Measurements from ENCODE around the gene C17orf107. TPM values are rescaled to one million over a fixed set of nuclear protein-coding genes. Genes with fewer than 3 reads are reported as not detected.

Gene C17orf107
- total RNA-seq, 1 donor from 2014 or later: 3.7 TPM

- Mint-ChIP-seq H3K36me3 (ENCODE audit: insufficient read depth) (peaks cover 11% of the 10 kb centered on the region), H3K27me3 (no peaks in the 10 kb centered on the region), H3K27ac (peak overlapping the region; percentile 67), H3K9me3 (ENCODE audit: low read depth) (no peaks in the 10 kb centered on the region), H3K4me3 (ENCODE audit: low read depth) (no peak overlapping the region), H3K4me1 (ENCODE audit: low read depth) (peaks cover 17% of the 10 kb centered on the region)
- DNase-seq (ENCODE audit: low spot score, unreplicated experiment): no peak
- TF ChIP-seq CTCF (IDR thresholded peaks at IDR 0.05; ENCODE audit: unreplicated experiment): no peak
Observed at GRCh38 chr17:4858882-4859260, 40.5 kb upstream of the C17orf107 start.

DNA sequence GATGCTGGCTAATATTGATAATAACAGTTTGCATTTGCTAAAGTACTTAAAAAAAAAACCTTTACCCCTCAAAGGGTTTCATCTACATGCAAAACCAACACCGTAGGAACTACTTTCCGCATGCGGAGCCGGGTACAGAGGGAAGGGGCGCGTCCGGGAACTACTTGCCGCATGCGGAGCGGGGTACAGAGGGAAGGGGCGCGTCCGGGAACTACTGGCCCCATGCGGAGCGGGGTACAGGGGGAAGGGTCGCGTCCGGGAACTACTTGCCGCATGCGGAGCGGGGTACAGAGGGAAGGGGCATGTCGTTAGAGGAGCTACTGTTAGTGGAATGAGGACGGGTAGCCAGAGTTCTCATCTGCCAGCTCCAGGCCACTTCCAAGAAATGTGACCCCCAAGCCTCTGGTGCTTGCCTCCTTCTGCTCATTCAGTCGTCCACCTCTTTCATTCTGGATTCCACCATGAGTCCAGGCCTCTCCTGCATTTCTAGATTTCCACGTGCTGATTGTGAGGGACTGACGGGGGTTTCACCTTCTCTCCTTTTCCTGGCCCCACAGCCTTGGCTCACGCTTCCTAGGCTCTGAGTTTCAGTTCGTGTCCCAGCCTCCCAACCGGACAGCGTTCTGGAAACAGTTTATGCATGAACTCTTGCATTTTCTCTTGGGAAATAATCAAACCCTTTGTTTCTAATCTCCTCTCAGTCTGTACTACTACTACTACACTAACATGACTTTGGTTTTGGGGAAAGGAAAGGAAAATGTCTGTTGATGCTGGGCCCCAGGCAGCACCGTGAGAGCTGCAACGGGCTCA lies 39.3 kb upstream of the C17orf107 start:
- Mint-ChIP-seq H3K27ac (no peak overlapping the region), H3K36me3 (ENCODE audit: insufficient read depth) (peaks cover 7% of the 10 kb centered on the region), H3K4me1 (ENCODE audit: low read depth) (peaks cover 17% of the 10 kb centered on the region), H3K9me3 (ENCODE audit: low read depth) (no peaks in the 10 kb centered on the region), H3K4me3 (ENCODE audit: low read depth) (no peak overlapping the region), H3K27me3 (no peaks in the 10 kb centered on the region)
- no peak for DNase-seq (ENCODE audit: low spot score, unreplicated experiment)
- TF ChIP-seq CTCF (IDR thresholded peaks at IDR 0.05; ENCODE audit: unreplicated experiment): no peak

GRCh38 chr17:4860651-4861050 lies 38.7 kb upstream of the C17orf107 start:
- Mint-ChIP-seq H3K4me3 (ENCODE audit: low read depth) (no peak overlapping the region), H3K27ac (no peak overlapping the region), H3K9me3 (ENCODE audit: low read depth) (no peaks in the 10 kb centered on the region), H3K4me1 (ENCODE audit: low read depth) (peaks cover 17% of the 10 kb centered on the region), H3K36me3 (ENCODE audit: insufficient read depth) (peaks cover 7% of the 10 kb centered on the region), H3K27me3 (no peaks in the 10 kb centered on the region)
- DNase-seq (ENCODE audit: low spot score, unreplicated experiment): no peak
- no peak for TF ChIP-seq CTCF (IDR thresholded peaks at IDR 0.05; ENCODE audit: unreplicated experiment)

DNA sequence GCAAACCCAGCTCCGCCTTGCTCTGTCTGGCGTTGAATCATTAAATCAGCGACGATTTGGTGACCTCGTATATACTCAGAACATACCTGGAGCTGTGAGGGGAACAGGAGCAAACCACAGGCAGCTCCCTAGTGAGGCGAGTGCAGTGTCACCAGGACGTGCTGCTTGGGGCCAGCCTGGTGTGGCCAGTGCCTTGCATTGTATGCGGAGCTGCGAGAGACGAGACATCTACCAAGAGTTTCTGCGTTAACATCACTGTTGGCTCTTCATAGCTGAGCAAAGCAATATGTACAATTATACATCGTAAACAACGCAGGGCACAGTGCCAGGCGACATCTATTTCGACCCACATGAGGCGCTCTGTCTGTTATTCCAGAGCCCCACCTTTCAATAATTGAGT lies 38.3 kb upstream of the C17orf107 start:
- Mint-ChIP-seq H3K27me3 (no peaks in the 10 kb centered on the region), H3K4me1 (ENCODE audit: low read depth) (peaks cover 17% of the 10 kb centered on the region), H3K4me3 (ENCODE audit: low read depth) (no peak overlapping the region), H3K36me3 (ENCODE audit: insufficient read depth) (peaks cover 7% of the 10 kb centered on the region), H3K9me3 (ENCODE audit: low read depth) (no peaks in the 10 kb centered on the region), H3K27ac (no peak overlapping the region)
- no peak for TF ChIP-seq CTCF (IDR thresholded peaks at IDR 0.05; ENCODE audit: unreplicated experiment)
- no peak for DNase-seq (ENCODE audit: low spot score, unreplicated experiment)

DNA sequence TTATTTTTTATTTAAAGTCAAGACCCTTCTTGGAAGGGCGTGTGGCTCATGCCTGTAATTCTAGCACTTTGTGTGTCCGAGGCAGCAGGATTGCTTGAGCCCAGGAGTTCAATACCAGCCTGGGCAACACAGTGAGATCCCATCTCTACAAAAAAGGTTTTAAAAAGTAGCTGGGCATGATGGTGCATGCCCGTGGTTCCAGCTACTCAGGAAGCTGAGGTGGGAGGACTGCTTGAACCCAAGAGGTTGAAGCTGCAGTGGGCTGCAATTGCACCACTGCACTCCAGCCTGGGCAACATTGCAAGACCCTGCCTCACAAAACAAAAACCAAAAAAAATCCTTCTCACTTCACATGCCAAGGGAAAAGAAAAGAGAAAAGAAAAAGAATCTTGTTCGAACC lies 36.6 kb upstream of the C17orf107 start:
- Mint-ChIP-seq H3K27ac (no peak overlapping the region), H3K9me3 (ENCODE audit: low read depth) (no peaks in the 10 kb centered on the region), H3K36me3 (ENCODE audit: insufficient read depth) (peaks cover 7% of the 10 kb centered on the region), H3K4me1 (ENCODE audit: low read depth) (peaks cover 12% of the 10 kb centered on the region), H3K4me3 (ENCODE audit: low read depth) (no peak overlapping the region), H3K27me3 (no peaks in the 10 kb centered on the region)
- no peak for DNase-seq (ENCODE audit: low spot score, unreplicated experiment)
- TF ChIP-seq CTCF (IDR thresholded peaks at IDR 0.05; ENCODE audit: unreplicated experiment): no peak

Data from progenitor cell of endocrine pancreas (in vitro differentiated cells).